Neural cell (in vitro differentiated cells): ENCODE results near the gene PYHIN1.
A peak's percentile ranks its signal among the peaks of the same experiment; 100 is the strongest.

Experiments used
- EZH2 ChIP-seq: fragments of 200-600, 300-800 bp; shearing (Covaris generic), sonication (generic); IDR thresholded peaks from 2 replicates; pipeline ENCODE4 v1.6.1; 2014; ENCODE audit warnings: antibody characterized with exemption, low read length, borderline replicate concordance, mild to moderate bottlenecking; ENCODE audit not compliant: insufficient read depth, poor library complexity, severe bottlenecking
- POLR2AphosphoS5 ChIP-seq: IDR thresholded peaks from 2 replicates; pipeline ENCODE4 v1.6.1; 2012
- TF ChIP-seq, protein P1 (sequence below): fragments of 450-650 bp; IDR thresholded peaks from 2 replicates; pipeline ENCODE4 v1.5.1; 2014; ENCODE audit warnings: antibody characterized with exemption, mild to moderate bottlenecking, moderate library complexity; ENCODE audit not compliant: poor library complexity, severe bottlenecking

DNA sequence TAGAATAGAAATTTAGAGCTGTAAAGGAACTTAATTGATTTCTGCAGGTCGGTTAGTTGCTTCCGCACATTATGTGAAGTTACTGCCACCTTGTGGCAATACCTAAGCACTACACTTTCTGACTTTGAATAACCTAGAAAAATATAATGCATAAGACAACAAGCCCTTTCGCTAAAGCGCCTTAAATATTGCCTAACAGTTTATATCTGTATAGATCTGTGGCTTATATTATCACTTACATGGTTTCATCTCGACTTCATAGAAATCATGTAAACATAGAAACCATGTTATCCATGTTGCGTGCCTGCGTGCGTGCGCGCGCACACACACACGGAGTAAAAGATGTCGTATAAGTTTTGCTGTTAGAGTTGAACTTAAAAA, 67.4 kb downstream of the PYHIN1 start:
- TF ChIP-seq POLR2AphosphoS5 (no peak), EZH2 (no peak)
- TF ChIP-seq, protein P1, sequence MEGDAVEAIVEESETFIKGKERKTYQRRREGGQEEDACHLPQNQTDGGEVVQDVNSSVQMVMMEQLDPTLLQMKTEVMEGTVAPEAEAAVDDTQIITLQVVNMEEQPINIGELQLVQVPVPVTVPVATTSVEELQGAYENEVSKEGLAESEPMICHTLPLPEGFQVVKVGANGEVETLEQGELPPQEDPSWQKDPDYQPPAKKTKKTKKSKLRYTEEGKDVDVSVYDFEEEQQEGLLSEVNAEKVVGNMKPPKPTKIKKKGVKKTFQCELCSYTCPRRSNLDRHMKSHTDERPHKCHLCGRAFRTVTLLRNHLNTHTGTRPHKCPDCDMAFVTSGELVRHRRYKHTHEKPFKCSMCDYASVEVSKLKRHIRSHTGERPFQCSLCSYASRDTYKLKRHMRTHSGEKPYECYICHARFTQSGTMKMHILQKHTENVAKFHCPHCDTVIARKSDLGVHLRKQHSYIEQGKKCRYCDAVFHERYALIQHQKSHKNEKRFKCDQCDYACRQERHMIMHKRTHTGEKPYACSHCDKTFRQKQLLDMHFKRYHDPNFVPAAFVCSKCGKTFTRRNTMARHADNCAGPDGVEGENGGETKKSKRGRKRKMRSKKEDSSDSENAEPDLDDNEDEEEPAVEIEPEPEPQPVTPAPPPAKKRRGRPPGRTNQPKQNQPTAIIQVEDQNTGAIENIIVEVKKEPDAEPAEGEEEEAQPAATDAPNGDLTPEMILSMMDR, result peak; percentile 94
